Stimulated activated CD4-positive, alpha-beta T cell treated with anti-CD3 and anti-CD28 coated beads, Interleukin-1b, Interleukin-23, amount 100 ng/mL, for 1 hour (primary cell): Measurements from ENCODE around the gene PRDM5.

Experiments
- DNase-seq, 2 donors: peaks; one replicate each; pipeline ENCODE4 v3.0.0-alpha.2; 2020; ENCODE audit warnings: low read depth in 2 of 2

PRDM5 gene

GRCh38 chr4:120704538-120704937 lies 218.0 kb downstream of the PRDM5 start:
- DNase-seq = no peak

- DNase-seq = no peak
Observed at GRCh38 chr4:120703908-120704307, 218.6 kb downstream of the PRDM5 start.

GRCh38 chr4:120699354-120699753 lies 223.2 kb downstream of the PRDM5 start:
- DNase-seq = no peak

- no peak for DNase-seq
Observed at GRCh38 chr4:120694973-120695372, 227.6 kb downstream of the PRDM5 start.

- DNase-seq = no peak
Observed at GRCh38 chr4:120693816-120694215, 228.7 kb downstream of the PRDM5 start.

GRCh38 chr4:120692964-120693363 lies 229.6 kb downstream of the PRDM5 start:
- DNase-seq = no peak

GRCh38 chr4:120691536-120691935 lies 231.0 kb downstream of the PRDM5 start:
- DNase-seq = no peak

GRCh38 chr4:120691106-120691505 lies 231.4 kb downstream of the PRDM5 start:
- no peak for DNase-seq

- no peak for DNase-seq
Observed at GRCh38 chr4:120688791-120689190, 233.7 kb downstream of the PRDM5 start.

GRCh38 chr4:120685756-120686278 lies 236.7 kb downstream of the PRDM5 start:
- no peak for DNase-seq

- no peak for DNase-seq
Observed at GRCh38 chr4:120683897-120684540, 238.5 kb downstream of the PRDM5 start.

- no peak for DNase-seq
Observed at GRCh38 chr4:120682981-120683380, 239.5 kb downstream of the PRDM5 start.

GRCh38 chr4:120680647-120681228 lies 241.8 kb downstream of the PRDM5 start:
- DNase-seq = no peak

- DNase-seq = no peak
Observed at GRCh38 chr4:120673696-120674095, 248.8 kb downstream of the PRDM5 start.

- no peak for DNase-seq
Observed at GRCh38 chr4:120672558-120673147, 249.9 kb downstream of the PRDM5 start.

GRCh38 chr4:120672076-120672475 lies 250.4 kb downstream of the PRDM5 start:
- no peak for DNase-seq

- no peak for DNase-seq
Observed at GRCh38 chr4:120671538-120671937, 251.0 kb downstream of the PRDM5 start.

- DNase-seq = no peak
Observed at GRCh38 chr4:120667102-120667501, 255.4 kb downstream of the PRDM5 start.

GRCh38 chr4:120664851-120665250 lies 257.7 kb downstream of the PRDM5 start:
- no peak for DNase-seq

GRCh38 chr4:120659616-120660170 lies 262.8 kb downstream of the PRDM5 start:
- no peak for DNase-seq

- no peak for DNase-seq
Observed at GRCh38 chr4:120658772-120659171, 263.8 kb downstream of the PRDM5 start.

GRCh38 chr4:120653804-120654573 lies 268.5 kb downstream of the PRDM5 start:
- no peak for DNase-seq
